Coronary artery (tissue), 2 donors: ENCODE results near the gene TRIM45.

Experiments used
- DNase-seq: peaks from one replicate; pipeline ENCODE4 v3.0.0-alpha.2; 2017; ENCODE audit warnings: low spot score
- H3K27ac ChIP-seq, 2 donors: fragments of 200-600 bp; sonication (generic); one replicate each; pipeline ENCODE4 v1.5.1; 2016 to 2019
- H3K4me3 ChIP-seq: fragments of 200-600 bp; sonication (generic); 2 replicates; pipeline ENCODE4 v1.5.1; 2016; ENCODE audit warnings: mild to moderate bottlenecking, moderate library complexity
- CTCF ChIP-seq: fragments of 200-600 bp; sonication (generic); IDR thresholded peaks from one replicate; pipeline ENCODE4 v1.5.1; 2019; ENCODE audit warnings: antibody characterized with exemption

The TRIM45 gene

GRCh38 chr1:117121589-117122329, at the start of gene TRIM45:
TSS of gene TRIM45 (minus strand) at chr1:117121749. CDS start at chr1:117121201, 548 bp downstream.
- peak; percentile 57 for TF ChIP-seq CTCF
- H3K4me3 ChIP-seq: peak within 1 kb of the TSS; percentile 94
- peak; percentile 98 for DNase-seq

GRCh38 chr1:117169871-117170596, 48.5 kb upstream of the TRIM45 start:
- DNase-seq: no peak
- no peak overlapping the region for H3K27ac ChIP-seq
- H3K4me3 ChIP-seq: no peak overlapping the region
- TF ChIP-seq CTCF: no peak

More at GRCh38 chr1:117121589-117122329, at the start of gene TRIM45:
- peak within 1 kb of the TSS; percentile 81 to 91 for H3K27ac ChIP-seq

- no peak for TF ChIP-seq CTCF
- Histone ChIP-seq H3K27ac (no peak overlapping the region), H3K4me3 (no peak overlapping the region)
- DNase-seq: no peak
Measured at GRCh38 chr1:117167402-117167801, 45.9 kb upstream of the TRIM45 start.

GRCh38 chr1:117166076-117166475, 44.5 kb upstream of the TRIM45 start:
- no peak overlapping the region for H3K4me3 ChIP-seq
- no peak for TF ChIP-seq CTCF
- no peak for DNase-seq
- H3K27ac ChIP-seq: no peak overlapping the region

- DNase-seq: no peak
- no peak for TF ChIP-seq CTCF
- Histone ChIP-seq H3K27ac (no peak overlapping the region), H3K4me3 (no peak overlapping the region)
Measured at GRCh38 chr1:117164209-117164608, 42.7 kb upstream of the TRIM45 start.

- no peak for TF ChIP-seq CTCF
- H3K4me3 ChIP-seq: no peak overlapping the region
- no peak for DNase-seq
- H3K27ac ChIP-seq: no peak overlapping the region
Measured at GRCh38 chr1:117162816-117163215, 41.3 kb upstream of the TRIM45 start.
